ENCODE results near the gene THADA.

GRCh38 chr2:43317680-43318079 is 278.2 kb downstream of the THADA start:
- TF ChIP-seq CTCF (IDR thresholded peaks at IDR 0.05 in 8 of 11, conservative IDR thresholded peaks at IDR 0.05 in 3 of 11) (no peak), POLR2A (IDR thresholded peaks at IDR 0.05) (no peak)
